Frontal cortex (tissue), 4 donors: Measurements from ENCODE around the gene RUFY1. TPM values are rescaled to one million over a fixed set of nuclear protein-coding genes. Genes with fewer than 3 reads are reported as not detected.
"Not testable (repeated sequence)": the region's sequence is repeated elsewhere in the genome, so short reads cannot be mapped to it uniquely, and the experiment has no call there.

Experiments used
- DNase-seq, 2 donors: peaks; one replicate each; pipeline ENCODE4 v3.0.0; 2012; ENCODE audit warnings: low spot score in 2 of 2
- FAIRE-seq: peaks from 2 replicates; lab custom pipeline; 2012; peaks lifted over from hg19 to GRCh38; lab: Jason Lieb, UNC
- total RNA-seq: library from RNA; depleted of rRNA; stranded (reverse); fragments of >200 nt; gene quantifications from one replicate; pipeline ENCODE4 v1.2.3, GENCODE V29; 2014
- donor health status: control.
- donor health status: control.
- donor health status: control.

RUFY1 gene
- total RNA-seq, 1 donor from 2014 or later: 26.1 TPM

GRCh38 chr5:179618923-179619554, 68.7 kb downstream of the RUFY1 start:
- FAIRE-seq (no peak), DNase-seq (no peak)

GRCh38 chr5:179619776-179620175, 69.4 kb downstream of the RUFY1 start:
- FAIRE-seq: no peak
- no peak for DNase-seq

- FAIRE-seq: no peak
- DNase-seq: no peak
Observed at GRCh38 chr5:179620293-179620692, 69.9 kb downstream of the RUFY1 start.

- FAIRE-seq: no peak
- DNase-seq: no peak
Observed at GRCh38 chr5:179620703-179621350, 70.5 kb downstream of the RUFY1 start.

GRCh38 chr5:179621551-179622214, 71.3 kb downstream of the RUFY1 start:
- FAIRE-seq (no peak), DNase-seq (no peak)

GRCh38 chr5:179623003-179623905, 72.9 kb downstream of the RUFY1 start, which contains the start of gene HNRNPH1:
Gene HNRNPH1 (minus strand): TSS chr5:179623671. CDS start chr5:179623133, 538 bp downstream.
- FAIRE-seq (no peak), DNase-seq (peak; percentile 98 to 99)

GRCh38 chr5:179623906-179624741, 73.8 kb downstream of the RUFY1 start:
- FAIRE-seq (no peak), DNase-seq (peak in 1 of 2 donors; percentile 46)

- no peak for FAIRE-seq
- no peak for DNase-seq
Observed at GRCh38 chr5:179624841-179625271, 74.5 kb downstream of the RUFY1 start.

- not testable (repeated sequence) for DNase-seq, FAIRE-seq
Observed at GRCh38 chr5:179633501-179634369, 83.4 kb downstream of the RUFY1 start.

- FAIRE-seq: not testable (repeated sequence)
Observed at GRCh38 chr5:179634370-179635172, 84.2 kb downstream of the RUFY1 start.

GRCh38 chr5:179639296-179639695, 88.9 kb downstream of the RUFY1 start:
- not testable (repeated sequence) for DNase-seq, FAIRE-seq

More at GRCh38 chr5:179634370-179635172, 84.2 kb downstream of the RUFY1 start:
- not testable (repeated sequence) for DNase-seq

GRCh38 chr5:179641745-179642144, 91.4 kb downstream of the RUFY1 start:
- FAIRE-seq, DNase-seq: not testable (repeated sequence)

GRCh38 chr5:179642626-179643025, 92.3 kb downstream of the RUFY1 start:
- not testable (repeated sequence) for DNase-seq, FAIRE-seq

GRCh38 chr5:179643141-179643920, 93.0 kb downstream of the RUFY1 start:
- FAIRE-seq: not testable (repeated sequence)

GRCh38 chr5:179644766-179645165, 94.4 kb downstream of the RUFY1 start:
- not testable (repeated sequence) for FAIRE-seq, DNase-seq

More at GRCh38 chr5:179643141-179643920, 93.0 kb downstream of the RUFY1 start:
- DNase-seq: not testable (repeated sequence)

GRCh38 chr5:179648410-179648809, 98.1 kb downstream of the RUFY1 start:
- DNase-seq: no peak
- FAIRE-seq: no peak
